Measurements from ENCODE around the gene RABL6.

The RABL6 gene

DNA sequence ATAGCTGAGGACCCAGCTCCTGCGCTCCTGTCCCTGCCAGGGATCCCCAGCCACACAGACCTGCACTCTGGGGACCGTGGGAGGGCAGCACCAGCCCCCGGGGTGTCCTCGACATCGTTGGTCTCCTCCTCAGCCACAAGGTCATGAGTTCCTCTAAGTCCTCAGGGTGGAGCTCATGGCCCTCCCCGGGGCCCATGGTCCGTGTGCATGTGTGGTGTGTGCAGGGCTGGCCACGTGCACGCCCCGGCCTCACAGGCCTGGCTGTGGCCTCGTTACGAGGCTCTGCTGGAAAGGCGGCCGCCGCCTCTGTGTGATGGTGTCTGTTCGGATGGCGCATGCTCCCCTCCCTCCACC, 18.4 kb downstream of the RABL6 start:
- no peak for TF ChIP-seq POLR2AphosphoS5 (IDR thresholded peaks at IDR 0.05; ENCODE audit: low read depth, low read length)
- TF ChIP-seq, protein P1, sequence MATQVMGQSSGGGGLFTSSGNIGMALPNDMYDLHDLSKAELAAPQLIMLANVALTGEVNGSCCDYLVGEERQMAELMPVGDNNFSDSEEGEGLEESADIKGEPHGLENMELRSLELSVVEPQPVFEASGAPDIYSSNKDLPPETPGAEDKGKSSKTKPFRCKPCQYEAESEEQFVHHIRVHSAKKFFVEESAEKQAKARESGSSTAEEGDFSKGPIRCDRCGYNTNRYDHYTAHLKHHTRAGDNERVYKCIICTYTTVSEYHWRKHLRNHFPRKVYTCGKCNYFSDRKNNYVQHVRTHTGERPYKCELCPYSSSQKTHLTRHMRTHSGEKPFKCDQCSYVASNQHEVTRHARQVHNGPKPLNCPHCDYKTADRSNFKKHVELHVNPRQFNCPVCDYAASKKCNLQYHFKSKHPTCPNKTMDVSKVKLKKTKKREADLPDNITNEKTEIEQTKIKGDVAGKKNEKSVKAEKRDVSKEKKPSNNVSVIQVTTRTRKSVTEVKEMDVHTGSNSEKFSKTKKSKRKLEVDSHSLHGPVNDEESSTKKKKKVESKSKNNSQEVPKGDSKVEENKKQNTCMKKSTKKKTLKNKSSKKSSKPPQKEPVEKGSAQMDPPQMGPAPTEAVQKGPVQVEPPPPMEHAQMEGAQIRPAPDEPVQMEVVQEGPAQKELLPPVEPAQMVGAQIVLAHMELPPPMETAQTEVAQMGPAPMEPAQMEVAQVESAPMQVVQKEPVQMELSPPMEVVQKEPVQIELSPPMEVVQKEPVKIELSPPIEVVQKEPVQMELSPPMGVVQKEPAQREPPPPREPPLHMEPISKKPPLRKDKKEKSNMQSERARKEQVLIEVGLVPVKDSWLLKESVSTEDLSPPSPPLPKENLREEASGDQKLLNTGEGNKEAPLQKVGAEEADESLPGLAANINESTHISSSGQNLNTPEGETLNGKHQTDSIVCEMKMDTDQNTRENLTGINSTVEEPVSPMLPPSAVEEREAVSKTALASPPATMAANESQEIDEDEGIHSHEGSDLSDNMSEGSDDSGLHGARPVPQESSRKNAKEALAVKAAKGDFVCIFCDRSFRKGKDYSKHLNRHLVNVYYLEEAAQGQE (IDR thresholded peaks at IDR 0.05; ENCODE audit: insufficient read depth in 1 of 2, low read depth in 2 of 2, low read length in 2 of 2) = no peak
- TF ChIP-seq SIN3A (IDR thresholded peaks at IDR 0.05; ENCODE audit: borderline replicate concordance, insufficient read depth, low read length) = no peak
- TF ChIP-seq FOXP2 (optimal IDR thresholded peaks at IDR 0.05; ENCODE audit: borderline replicate concordance, extremely low read depth, extremely low read length, insufficient read depth) = no peak
- no peak for TF ChIP-seq TAF1 (IDR thresholded peaks at IDR 0.05; ENCODE audit: borderline replicate concordance, insufficient read depth, low read length)

GRCh38 chr9:136826703-136827582, 19.2 kb downstream of the RABL6 start:
- no peak for TF ChIP-seq POLR2AphosphoS5 (IDR thresholded peaks at IDR 0.05; ENCODE audit: low read depth, low read length)

DNA sequence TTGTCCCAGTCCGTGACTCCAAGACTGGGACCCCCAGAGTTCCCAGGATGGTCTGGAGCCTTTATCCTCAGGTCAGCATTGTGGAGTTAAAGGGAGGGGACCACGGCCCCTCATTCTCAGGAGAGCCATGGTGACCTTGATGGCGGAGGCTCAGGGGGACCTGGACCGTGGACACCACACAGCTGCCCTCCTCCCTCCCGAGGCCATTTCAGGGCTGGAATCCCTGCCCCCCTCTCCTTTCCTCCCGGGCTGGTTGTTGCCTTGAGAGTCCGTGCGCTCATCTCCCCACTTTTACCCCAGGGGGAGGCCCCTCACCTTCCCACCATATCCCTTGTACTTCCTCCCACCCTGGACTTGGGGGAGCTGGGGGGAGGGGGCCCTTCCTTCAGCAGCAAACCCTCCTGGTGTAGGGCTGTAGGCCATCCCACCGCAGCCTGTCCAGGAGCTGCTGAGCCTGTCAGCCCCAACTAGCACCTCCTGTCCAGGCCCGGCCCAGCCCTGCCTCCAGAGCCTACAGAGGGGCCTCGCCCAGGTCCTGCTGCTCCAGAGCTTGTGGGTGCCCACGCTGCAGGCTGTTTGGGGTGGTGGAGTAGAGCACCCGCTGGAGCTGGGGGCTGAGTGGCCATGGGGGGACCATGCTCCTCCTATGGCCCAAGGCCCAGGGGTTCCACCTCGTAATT, 20.2 kb downstream of the RABL6 start:
- TF ChIP-seq, protein P1 (IDR thresholded peaks at IDR 0.05; ENCODE audit: insufficient read depth in 1 of 2, low read depth in 2 of 2, low read length in 2 of 2) = no peak
- no peak for TF ChIP-seq SIN3A (IDR thresholded peaks at IDR 0.05; ENCODE audit: borderline replicate concordance, insufficient read depth, low read length)
- no peak for TF ChIP-seq TAF1 (IDR thresholded peaks at IDR 0.05; ENCODE audit: borderline replicate concordance, insufficient read depth, low read length)
- TF ChIP-seq POLR2AphosphoS5 (IDR thresholded peaks at IDR 0.05; ENCODE audit: low read depth, low read length) = no peak
- TF ChIP-seq FOXP2 (optimal IDR thresholded peaks at IDR 0.05; ENCODE audit: borderline replicate concordance, extremely low read depth, extremely low read length, insufficient read depth) = no peak

GRCh38 chr9:136828474-136829140, 20.9 kb downstream of the RABL6 start:
- no peak for TF ChIP-seq FOXP2 (optimal IDR thresholded peaks at IDR 0.05; ENCODE audit: borderline replicate concordance, extremely low read depth, extremely low read length, insufficient read depth)
- TF ChIP-seq, protein P1 (IDR thresholded peaks at IDR 0.05; ENCODE audit: insufficient read depth in 1 of 2, low read depth in 2 of 2, low read length in 2 of 2) = no peak
- no peak for TF ChIP-seq POLR2AphosphoS5 (IDR thresholded peaks at IDR 0.05; ENCODE audit: low read depth, low read length)
- TF ChIP-seq SIN3A (IDR thresholded peaks at IDR 0.05; ENCODE audit: borderline replicate concordance, insufficient read depth, low read length) = no peak
- no peak for TF ChIP-seq TAF1 (IDR thresholded peaks at IDR 0.05; ENCODE audit: borderline replicate concordance, insufficient read depth, low read length)

GRCh38 chr9:136829412-136829811, 21.7 kb downstream of the RABL6 start:
- TF ChIP-seq TAF1 (IDR thresholded peaks at IDR 0.05; ENCODE audit: borderline replicate concordance, insufficient read depth, low read length) = no peak
- TF ChIP-seq, protein P1 (IDR thresholded peaks at IDR 0.05; ENCODE audit: insufficient read depth in 1 of 2, low read depth in 2 of 2, low read length in 2 of 2) = no peak
- TF ChIP-seq FOXP2 (optimal IDR thresholded peaks at IDR 0.05; ENCODE audit: borderline replicate concordance, extremely low read depth, extremely low read length, insufficient read depth) = no peak
- no peak for TF ChIP-seq SIN3A (IDR thresholded peaks at IDR 0.05; ENCODE audit: borderline replicate concordance, insufficient read depth, low read length)
- no peak for TF ChIP-seq POLR2AphosphoS5 (IDR thresholded peaks at IDR 0.05; ENCODE audit: low read depth, low read length)

All from PFSK-1 (cell line).